Bronchial epithelial cell (primary cell): ENCODE results near the gene RNASEL. TPM values are rescaled to one million over a fixed set of nuclear protein-coding genes. Genes with fewer than 3 reads are reported as not detected.

ENCODE experiments used
- DNase-seq: peaks from one replicate; pipeline ENCODE4 v3.0.0-alpha.2; 2010; ENCODE audit warnings: low read depth
- FAIRE-seq: peaks from 2 replicates; lab custom pipeline; 2011; peaks lifted over from hg19 to GRCh38; lab: Jason Lieb, UNC
- H3K27me3 ChIP-seq: 2 replicates; pipeline ENCODE4 v1.5.1; 2011; ENCODE audit warnings: low read length; ENCODE audit not compliant: control insufficient read depth, insufficient read depth
- H3K36me3 ChIP-seq: 2 replicates; pipeline ENCODE4 v1.5.1; 2011; ENCODE audit warnings: low read length; ENCODE audit not compliant: control insufficient read depth, insufficient read depth
- H3K4me3 ChIP-seq: 2 replicates; pipeline ENCODE4 v1.5.1; 2011; ENCODE audit warnings: mild to moderate bottlenecking, low read depth, low read length, control low read depth
- total RNA-seq: library from RNA; depleted of rRNA; stranded (reverse); fragments of >200 nt; gene quantifications from 2 replicates; pipeline ENCODE4 v1.2.1, GENCODE V29; 2014
- TF ChIP-seq, protein P1 (sequence below): IDR thresholded peaks from 2 replicates; pipeline ENCODE4 v1.5.1; 2011; ENCODE audit warnings: mild to moderate bottlenecking, moderate library complexity, low read length, control low read depth, inconsistent platforms; ENCODE audit not compliant: insufficient read depth, severe bottlenecking

Gene RNASEL
- total RNA-seq, 1 donor from 2014 or later, result 3.2 TPM

DNA sequence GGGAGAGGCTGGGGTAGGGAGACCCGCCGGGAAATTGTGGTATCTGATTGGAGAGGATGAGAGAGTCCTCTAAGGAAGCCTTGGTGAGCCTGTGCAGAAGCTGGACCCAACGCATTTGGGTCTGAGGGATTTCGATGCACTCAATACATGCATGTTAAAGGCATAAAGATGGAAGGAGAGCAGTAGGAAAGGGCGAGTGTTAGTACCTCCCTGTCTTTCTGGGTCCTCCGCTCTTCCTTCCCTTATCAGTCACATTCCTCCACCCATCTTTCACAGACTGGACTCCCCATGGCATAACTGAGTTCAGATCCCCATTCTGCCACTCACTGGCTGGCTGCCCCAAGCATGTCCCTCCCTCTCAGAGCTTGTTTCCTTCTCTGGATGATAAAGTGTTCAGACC lies 7.9 kb upstream of the RNASEL start:
- Histone ChIP-seq H3K36me3 (peaks cover 11% of the 10 kb centered on the region), H3K27me3 (no peaks in the 10 kb centered on the region), H3K4me3 (no peak overlapping the region)
- no peak for DNase-seq
- FAIRE-seq, result no peak
- TF ChIP-seq, protein P1, sequence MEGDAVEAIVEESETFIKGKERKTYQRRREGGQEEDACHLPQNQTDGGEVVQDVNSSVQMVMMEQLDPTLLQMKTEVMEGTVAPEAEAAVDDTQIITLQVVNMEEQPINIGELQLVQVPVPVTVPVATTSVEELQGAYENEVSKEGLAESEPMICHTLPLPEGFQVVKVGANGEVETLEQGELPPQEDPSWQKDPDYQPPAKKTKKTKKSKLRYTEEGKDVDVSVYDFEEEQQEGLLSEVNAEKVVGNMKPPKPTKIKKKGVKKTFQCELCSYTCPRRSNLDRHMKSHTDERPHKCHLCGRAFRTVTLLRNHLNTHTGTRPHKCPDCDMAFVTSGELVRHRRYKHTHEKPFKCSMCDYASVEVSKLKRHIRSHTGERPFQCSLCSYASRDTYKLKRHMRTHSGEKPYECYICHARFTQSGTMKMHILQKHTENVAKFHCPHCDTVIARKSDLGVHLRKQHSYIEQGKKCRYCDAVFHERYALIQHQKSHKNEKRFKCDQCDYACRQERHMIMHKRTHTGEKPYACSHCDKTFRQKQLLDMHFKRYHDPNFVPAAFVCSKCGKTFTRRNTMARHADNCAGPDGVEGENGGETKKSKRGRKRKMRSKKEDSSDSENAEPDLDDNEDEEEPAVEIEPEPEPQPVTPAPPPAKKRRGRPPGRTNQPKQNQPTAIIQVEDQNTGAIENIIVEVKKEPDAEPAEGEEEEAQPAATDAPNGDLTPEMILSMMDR, result no peak

DNA sequence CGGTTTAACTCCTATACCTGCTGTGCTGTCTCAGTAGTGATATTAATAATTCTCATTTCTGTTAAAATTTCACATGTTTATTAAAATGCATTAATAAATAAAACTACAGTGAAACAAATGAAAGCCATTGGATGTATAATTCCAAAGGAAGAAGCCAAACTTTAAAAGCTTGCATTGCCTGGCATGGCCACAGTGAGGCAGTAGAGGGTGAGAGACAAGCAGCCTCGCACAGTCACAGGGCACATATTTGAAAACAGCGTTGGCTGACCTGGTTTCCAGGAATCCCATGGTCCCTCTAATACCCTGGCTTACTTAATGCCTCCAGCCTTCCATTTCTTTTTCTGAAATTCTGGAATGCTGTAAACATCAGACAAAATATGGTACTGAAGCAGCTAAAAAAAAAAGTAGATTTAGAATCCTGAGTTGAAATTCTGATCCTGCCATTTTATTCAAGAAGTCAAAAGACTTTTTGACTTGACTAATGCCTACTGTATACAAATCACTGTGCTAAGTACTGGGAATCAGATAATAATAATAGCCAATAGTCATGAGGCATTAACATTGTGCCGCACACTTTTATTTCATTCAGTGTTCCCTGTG lies 6.7 kb upstream of the RNASEL start:
- Histone ChIP-seq H3K27me3 (no peaks in the 10 kb centered on the region), H3K4me3 (no peak overlapping the region), H3K36me3 (peaks cover 5% of the 10 kb centered on the region)
- TF ChIP-seq, protein P1, result peak; percentile 81
- DNase-seq, result peak; percentile 58
- FAIRE-seq, result no peak

DNA sequence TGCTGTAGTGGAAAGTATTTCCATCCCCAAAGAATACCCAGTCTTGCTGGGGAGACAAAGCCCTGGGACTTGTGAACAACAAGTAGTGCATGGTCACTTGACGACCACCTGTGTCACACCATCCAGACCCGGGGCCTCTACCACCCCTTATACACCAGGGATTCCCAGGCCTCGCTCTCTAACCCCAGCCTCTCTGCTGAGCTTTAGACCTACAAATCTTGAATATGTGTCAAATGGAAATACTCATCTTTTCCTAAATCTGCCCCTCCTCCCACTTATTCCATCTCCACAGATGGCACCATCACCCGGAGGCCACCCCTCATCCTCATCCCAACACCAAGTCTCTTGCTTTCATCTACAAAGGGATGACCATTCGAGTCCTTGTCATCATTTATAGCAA lies 875 bp upstream of the RNASEL start:
- TF ChIP-seq, protein P1, result no peak
- no peak overlapping the region for H3K4me3 ChIP-seq
- H3K27me3 ChIP-seq, result no peaks in the 10 kb centered on the region
- FAIRE-seq (no peak), DNase-seq (no peak)
- H3K36me3 ChIP-seq, result no peaks in the 10 kb centered on the region

DNA sequence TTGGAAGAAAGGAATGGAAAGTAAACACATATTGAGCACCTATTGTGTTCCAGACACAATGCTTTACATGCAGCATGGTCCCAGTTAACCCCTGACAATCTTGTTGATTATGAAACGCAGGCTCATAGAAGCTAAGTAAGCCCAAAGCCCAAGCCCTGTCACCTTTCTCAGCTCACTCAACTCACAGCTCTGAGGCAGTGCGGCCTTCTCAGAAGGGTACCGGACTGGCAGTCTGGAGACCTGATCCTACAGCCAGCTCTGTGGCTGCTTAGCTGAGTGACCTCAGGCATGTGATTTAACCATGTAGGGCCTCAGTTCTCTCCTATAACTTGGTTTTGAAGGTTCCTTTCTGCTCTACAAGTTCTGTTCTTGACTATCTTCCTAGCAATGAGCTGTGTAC lies 464 bp upstream of the RNASEL start:
- TF ChIP-seq, protein P1, result no peak
- Histone ChIP-seq H3K27me3 (no peaks in the 10 kb centered on the region), H3K4me3 (no peak overlapping the region)

DNA sequence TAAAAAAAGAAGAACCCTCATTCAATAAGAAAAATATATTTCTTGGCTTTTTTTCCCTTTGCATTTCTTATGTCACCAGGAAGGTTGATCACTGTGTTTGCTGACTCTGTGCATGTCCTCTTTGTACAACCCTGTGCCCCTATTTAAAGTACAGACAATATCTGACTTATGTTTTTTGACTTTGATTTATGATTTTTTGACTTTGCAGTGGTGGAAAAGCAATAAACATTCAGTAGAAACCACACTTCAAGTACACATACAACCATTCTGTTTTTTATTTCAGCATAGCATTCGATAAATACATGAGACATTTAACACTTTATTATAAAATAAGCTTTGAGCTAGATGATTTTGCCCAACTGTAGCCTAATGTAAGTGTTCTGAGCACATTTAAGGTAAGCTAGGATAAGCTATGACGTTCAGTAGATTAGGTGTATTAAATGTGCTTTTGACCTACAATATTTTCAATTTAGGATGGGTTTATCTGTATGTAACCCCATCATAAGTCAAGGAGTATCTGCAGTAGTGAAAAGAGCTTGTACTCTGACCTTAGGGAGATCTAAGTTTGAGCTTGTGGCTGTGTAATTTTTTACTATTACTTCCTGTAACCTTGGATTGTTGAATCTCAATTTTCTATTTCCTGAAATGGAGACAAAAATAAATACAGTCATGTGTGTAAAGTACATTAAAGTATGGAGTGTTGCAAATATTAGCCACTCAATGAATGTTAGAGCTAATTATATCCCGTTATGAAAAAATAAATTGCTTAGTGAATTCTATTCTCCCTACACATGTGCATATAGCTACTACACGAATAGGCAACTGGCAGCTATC lies 1.2 kb downstream of the RNASEL start:
- DNase-seq (no peak), FAIRE-seq (no peak)
- Histone ChIP-seq H3K4me3 (peak overlapping the region; percentile 63), H3K27me3 (no peaks in the 10 kb centered on the region), H3K36me3 (no peaks in the 10 kb centered on the region)
- TF ChIP-seq, protein P1, result no peak

More for the DNA sequence above, 464 bp upstream of the RNASEL start:
- DNase-seq, result no peak
- no peak for FAIRE-seq
- no peaks in the 10 kb centered on the region for H3K36me3 ChIP-seq
